Fibroblast of the aortic adventitia (primary cell): ENCODE data around the gene HAGH. TPM values are rescaled to one million over a fixed set of nuclear protein-coding genes. Genes with fewer than 3 reads are reported as not detected.

Experiments used
- DNase-seq: peaks from one replicate; pipeline ENCODE4 v3.0.0-alpha.2; 2010; ENCODE audit warnings: low read depth
- H3K4me3 ChIP-seq: 2 replicates; pipeline ENCODE4 v1.5.1; 2011; ENCODE audit warnings: low read depth, mild to moderate bottlenecking, control low read depth, low read length, moderate library complexity
- total RNA-seq: library from RNA; depleted of rRNA; stranded (reverse); fragments of >200 nt; gene quantifications from 2 replicates; pipeline ENCODE4 v1.2.3, GENCODE V29; 2012; ENCODE audit warnings: low replicate concordance
- TF ChIP-seq, protein P1 (sequence below): IDR thresholded peaks from 2 replicates; pipeline ENCODE4 v1.5.1; 2011; ENCODE audit warnings: mild to moderate bottlenecking, low read length, control low read depth, inconsistent platforms; ENCODE audit not compliant: insufficient read depth

The HAGH gene
- total RNA-seq, 1 donor, result 21.9 TPM

DNA sequence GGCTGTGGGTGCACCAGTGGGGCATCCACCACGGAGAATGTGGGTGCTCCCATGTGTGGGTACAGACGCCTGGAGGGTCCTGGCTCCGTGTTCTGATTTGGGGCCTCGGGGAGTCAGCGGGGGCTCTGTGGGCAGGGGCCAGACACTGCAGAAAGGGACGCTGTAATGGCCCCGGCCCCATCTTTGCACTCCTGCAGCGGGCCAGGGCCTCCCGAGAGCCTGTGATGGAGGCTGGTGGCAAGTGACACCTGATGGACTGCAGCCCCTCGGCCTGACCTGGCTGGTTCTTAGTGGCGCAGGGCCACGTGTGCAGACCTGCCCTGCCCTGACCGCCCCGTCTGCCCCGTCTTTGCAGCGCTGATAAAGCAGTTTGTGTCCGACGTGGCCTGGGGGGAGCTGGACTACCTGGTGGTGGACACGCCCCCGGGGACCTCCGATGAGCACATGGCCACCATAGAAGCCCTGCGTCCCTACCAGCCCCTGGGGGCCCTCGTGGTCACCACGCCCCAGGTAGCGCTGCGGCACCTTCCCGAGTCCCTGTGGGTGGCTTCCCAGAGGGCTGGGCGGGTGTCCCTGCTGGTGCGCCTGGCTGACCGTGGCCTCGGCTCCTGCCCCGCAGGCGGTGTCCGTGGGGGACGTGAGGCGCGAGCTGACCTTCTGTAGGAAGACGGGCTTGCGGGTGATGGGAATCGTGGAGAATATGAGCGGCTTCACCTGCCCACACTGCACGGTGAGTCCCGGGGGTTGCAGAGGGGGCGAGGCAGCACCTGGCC is 39.1 kb downstream of the HAGH start:
- H3K4me3 ChIP-seq, result no peak overlapping the region
- TF ChIP-seq, protein P1, sequence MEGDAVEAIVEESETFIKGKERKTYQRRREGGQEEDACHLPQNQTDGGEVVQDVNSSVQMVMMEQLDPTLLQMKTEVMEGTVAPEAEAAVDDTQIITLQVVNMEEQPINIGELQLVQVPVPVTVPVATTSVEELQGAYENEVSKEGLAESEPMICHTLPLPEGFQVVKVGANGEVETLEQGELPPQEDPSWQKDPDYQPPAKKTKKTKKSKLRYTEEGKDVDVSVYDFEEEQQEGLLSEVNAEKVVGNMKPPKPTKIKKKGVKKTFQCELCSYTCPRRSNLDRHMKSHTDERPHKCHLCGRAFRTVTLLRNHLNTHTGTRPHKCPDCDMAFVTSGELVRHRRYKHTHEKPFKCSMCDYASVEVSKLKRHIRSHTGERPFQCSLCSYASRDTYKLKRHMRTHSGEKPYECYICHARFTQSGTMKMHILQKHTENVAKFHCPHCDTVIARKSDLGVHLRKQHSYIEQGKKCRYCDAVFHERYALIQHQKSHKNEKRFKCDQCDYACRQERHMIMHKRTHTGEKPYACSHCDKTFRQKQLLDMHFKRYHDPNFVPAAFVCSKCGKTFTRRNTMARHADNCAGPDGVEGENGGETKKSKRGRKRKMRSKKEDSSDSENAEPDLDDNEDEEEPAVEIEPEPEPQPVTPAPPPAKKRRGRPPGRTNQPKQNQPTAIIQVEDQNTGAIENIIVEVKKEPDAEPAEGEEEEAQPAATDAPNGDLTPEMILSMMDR, result no peak
- no peak for DNase-seq

DNA sequence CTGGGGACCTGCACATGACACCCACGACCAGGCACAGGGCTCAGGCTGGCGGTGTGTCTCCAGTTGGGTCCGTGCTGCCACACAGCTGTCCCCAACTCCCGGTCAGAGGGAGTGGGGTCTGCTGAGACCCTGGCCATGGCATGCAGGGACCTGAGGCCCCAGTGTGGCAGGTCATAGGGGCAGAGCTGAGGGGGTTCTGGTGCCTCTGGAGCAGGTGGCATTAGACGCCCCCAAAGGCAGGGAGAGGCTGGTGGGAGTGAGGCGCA is 39.6 kb downstream of the HAGH start:
- DNase-seq, result no peak
- TF ChIP-seq, protein P1, result no peak
- no peak overlapping the region for H3K4me3 ChIP-seq

GRCh38 chr16:1786242-1787055 is 40.2 kb downstream of the HAGH start:
- no peak overlapping the region for H3K4me3 ChIP-seq
- no peak for DNase-seq
- TF ChIP-seq, protein P1, result no peak

DNA sequence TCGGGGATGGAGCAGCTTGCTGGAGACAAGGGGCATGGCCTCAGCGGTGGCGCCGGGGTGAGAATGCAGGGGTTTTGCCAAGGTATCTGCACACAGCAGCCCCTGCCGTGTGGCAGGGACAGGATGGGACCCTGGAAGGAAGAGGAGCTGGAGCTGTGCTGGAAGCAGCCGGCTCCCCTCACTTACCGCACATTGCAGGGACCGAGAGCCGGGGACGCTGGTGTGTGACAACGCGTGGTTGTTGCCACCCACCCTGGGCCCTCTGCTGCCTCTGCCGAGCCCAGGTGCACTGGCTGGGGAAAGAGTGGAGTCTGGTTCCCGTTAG is 40.8 kb downstream of the HAGH start:
- no peak for DNase-seq
- no peak overlapping the region for H3K4me3 ChIP-seq
- TF ChIP-seq, protein P1, result no peak

DNA sequence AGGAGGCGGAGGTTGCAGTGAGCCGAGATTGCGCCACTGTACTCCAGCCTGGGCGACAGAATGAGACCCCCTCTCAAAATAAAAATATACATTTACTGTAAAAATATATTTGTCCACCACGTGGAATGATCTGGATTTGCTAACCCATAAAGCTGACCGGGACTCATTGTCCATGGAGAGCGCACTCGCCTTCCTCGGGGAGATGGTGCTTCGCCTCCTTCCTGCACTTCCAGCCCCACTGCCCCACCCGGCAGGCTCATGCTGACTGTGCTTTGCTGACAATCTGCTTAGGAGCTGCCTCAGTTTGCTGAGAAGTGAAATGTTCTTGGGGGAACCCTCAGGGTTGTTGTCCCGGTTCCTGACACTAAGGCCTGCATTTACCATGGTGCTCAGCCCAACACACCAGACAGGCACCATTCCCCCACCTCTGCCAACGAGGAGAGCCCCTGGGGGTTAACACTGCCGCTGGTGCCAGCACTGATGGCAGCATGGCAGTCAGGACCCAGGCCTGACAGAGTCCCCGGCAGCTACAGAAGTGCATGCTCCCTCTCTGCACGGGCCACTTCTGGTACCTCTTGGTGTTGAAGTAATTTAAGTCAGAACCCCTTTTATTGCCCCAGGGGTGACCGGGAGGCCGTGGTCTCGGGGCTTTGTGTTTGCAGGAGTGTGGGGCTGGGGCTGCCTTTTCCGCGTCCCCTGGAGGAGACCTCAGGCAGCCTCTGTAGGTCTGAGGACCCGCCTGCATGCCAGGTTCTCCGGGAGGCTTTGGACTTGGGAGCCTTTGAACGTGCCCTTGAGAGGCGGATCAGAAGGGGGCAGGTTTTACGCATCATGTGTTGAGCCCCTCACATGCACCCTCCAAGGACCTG is 41.4 kb downstream of the HAGH start:
- no peak for DNase-seq
- TF ChIP-seq, protein P1, result no peak
- no peak overlapping the region for H3K4me3 ChIP-seq

DNA sequence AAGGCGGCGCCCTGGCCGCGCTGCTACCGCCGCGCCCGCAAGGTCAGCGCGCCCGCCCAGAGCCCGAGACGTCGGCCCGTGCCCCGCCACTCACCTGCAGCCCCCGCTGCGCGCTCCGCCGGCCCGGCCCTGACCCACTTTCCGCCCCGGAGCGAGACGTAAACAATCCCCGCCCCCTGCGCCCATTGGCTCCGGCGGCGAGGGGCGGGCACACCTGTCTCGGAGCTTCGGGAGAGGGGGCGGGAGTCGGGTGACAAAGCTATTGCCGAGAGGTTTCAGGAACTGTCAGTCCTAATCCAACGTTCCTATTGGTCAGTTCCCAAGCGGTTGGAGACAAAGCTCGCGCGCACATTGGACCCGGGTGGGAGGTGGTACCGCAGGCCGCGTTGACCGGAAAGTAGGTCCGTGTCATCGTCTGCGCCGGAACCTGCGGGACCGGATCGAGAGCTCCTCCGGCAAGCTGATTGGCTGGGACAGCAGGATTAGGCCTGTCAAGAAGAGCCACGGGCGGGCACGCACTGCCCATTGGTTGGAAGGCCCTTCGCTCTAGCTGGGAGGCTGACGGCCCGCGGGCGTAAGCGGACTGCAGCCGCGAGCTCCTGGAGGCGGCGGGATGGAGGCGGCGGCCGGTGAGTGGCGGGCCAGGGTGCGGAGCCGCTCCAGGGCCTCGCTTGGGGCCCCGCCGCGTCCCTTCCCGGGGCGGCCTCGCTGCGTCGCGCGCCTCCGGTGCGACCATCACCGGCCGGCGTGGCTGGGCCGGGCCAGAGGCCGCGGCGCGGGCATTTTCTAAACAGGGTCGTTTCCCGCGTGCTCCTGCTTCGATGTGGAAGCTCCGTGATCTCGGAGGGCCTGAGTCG is 44.0 kb downstream of the HAGH start, which contains the start of the genes NUBP2 and SPSB3:
Gene NUBP2, plus strand, starts transcription at position 553 of the 857 bp plus-strand sequence. Its CDS starts 61 bp downstream, at position 614.
Gene SPSB3, minus strand, starts transcription at position 164 of the 857 bp plus-strand sequence. CDS start 1,088 bp downstream, outside the sequence.
- TF ChIP-seq, protein P1, result no peak
- peak; percentile 100 for DNase-seq
- peak within 1 kb of the TSS; percentile 83 for H3K4me3 ChIP-seq
